Type B pancreatic cell (in vitro differentiated cells): Measurements from ENCODE around the gene FOXD1. TPM values are rescaled to one million over a fixed set of nuclear protein-coding genes. Genes with fewer than 3 reads are reported as not detected.

Experiments
- DNase-seq: peaks from one replicate; pipeline ENCODE4 v3.0.0; 2021; ENCODE audit warnings: mixed read lengths; ENCODE audit not compliant: unreplicated experiment; ENCODE audit errors: extremely low spot score
- H3K27ac Mint-ChIP-seq: 2 replicates; pipeline ENCODE4 v1.8.0; 2021; ENCODE audit warnings: mild to moderate bottlenecking, mixed read lengths
- H3K27me3 Mint-ChIP-seq: 2 replicates; pipeline ENCODE4 v1.8.0; 2021; ENCODE audit warnings: mixed read lengths
- H3K36me3 Mint-ChIP-seq: 2 replicates; pipeline ENCODE4 v1.8.0; 2021; ENCODE audit warnings: mixed read lengths
- H3K4me1 Mint-ChIP-seq: one replicate; pipeline ENCODE4 v1.8.0; 2021; ENCODE audit warnings: mixed read lengths; ENCODE audit not compliant: unreplicated experiment
- H3K4me3 Mint-ChIP-seq: 2 replicates; pipeline ENCODE4 v1.8.0; 2021; ENCODE audit warnings: mild to moderate bottlenecking, mixed read lengths
- H3K9me3 Mint-ChIP-seq: 2 replicates; pipeline ENCODE4 v1.8.0; 2021; ENCODE audit warnings: mixed read lengths
- total RNA-seq: library from RNA; stranded (reverse); gene quantifications from 2 replicates; pipeline ENCODE4 v1.2.1, GENCODE V29; 2021; ENCODE audit warnings: low replicate concordance
- TF ChIP-seq, protein P1 (sequence below): fragments of 200-600 bp; sonication (generic); conservative IDR thresholded peaks from 2 replicates; pipeline ENCODE4 v1.5.0; 2021; ENCODE audit warnings: antibody characterized with exemption, mild to moderate bottlenecking

The FOXD1 gene
- total RNA-seq, 1 donor from 2014 or later = 15.9 TPM

DNA sequence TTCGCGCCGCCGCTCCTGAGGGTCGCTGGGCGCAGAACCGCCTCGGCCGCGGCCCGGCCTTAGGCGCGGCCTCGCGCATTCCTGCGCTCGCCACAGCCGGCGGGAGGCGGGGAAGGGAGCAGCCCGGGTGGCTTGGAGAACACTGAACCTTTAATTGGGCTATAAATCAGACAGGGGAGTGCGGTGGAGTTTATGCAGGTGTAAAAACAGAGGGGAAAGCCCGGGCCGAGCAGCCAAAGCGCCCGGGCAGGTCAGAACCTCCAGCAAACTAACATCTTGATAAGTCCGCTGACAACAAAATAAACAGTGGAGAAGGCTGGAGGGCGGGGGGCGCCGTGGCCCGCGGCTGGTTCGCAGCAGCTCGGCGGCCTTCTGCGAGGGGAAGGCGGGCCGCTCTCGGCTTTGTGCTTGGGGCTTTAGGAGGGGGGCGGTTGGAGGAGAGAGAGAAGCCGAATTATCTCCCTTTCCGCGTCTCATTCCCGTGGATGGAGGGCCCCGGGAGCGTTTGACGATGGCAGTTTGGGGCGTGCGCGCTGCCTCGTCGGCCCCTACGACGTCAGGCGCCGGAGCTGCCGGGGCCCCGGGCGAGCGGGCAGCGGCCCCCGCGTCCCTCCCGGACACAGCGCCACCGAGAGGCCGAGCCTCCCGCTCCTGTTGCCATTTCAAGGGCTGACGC is 11.3 kb downstream of the FOXD1 start:
- Mint-ChIP-seq H3K4me1 (peaks cover 5% of the 10 kb centered on the region), H3K27ac (no peak overlapping the region), H3K27me3 (peaks cover 92% of the 10 kb centered on the region), H3K4me3 (peak overlapping the region; percentile 83), H3K9me3 (no peaks in the 10 kb centered on the region), H3K36me3 (no peaks in the 10 kb centered on the region)
- TF ChIP-seq, protein P1, sequence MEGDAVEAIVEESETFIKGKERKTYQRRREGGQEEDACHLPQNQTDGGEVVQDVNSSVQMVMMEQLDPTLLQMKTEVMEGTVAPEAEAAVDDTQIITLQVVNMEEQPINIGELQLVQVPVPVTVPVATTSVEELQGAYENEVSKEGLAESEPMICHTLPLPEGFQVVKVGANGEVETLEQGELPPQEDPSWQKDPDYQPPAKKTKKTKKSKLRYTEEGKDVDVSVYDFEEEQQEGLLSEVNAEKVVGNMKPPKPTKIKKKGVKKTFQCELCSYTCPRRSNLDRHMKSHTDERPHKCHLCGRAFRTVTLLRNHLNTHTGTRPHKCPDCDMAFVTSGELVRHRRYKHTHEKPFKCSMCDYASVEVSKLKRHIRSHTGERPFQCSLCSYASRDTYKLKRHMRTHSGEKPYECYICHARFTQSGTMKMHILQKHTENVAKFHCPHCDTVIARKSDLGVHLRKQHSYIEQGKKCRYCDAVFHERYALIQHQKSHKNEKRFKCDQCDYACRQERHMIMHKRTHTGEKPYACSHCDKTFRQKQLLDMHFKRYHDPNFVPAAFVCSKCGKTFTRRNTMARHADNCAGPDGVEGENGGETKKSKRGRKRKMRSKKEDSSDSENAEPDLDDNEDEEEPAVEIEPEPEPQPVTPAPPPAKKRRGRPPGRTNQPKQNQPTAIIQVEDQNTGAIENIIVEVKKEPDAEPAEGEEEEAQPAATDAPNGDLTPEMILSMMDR = peak; percentile 64
- DNase-seq = peak; percentile 75

DNA sequence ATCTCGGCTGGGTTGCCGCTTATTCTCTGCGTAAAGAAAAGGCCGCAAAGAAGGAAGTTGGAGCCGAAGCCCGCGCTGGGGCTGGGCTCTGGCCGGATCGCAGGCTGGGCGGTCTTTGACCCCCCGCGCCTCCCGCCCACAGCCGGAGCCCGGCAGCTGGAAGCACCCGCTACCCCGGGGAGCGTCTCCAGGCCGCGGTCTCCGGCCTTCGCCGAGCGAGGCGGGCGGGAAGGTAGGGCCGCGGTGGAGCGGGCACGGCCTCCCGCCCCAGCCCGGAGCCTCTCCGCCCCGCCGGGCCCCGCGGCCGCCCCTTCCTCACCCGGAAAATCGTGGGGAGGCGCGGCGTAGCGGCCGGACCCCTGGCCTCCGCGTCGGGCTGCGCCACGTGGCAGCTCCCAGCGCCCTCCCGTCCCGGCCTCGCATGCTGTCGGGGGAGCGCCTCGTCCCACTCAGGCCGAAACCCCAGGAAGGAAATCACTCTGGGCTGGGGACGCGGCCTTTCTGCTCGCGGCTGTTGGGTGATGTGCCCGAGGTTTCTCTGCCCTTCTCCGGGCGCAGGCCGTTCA is 12.0 kb downstream of the FOXD1 start:
- H3K27me3 Mint-ChIP-seq = peaks cover 90% of the 10 kb centered on the region
- TF ChIP-seq, protein P1 = no peak
- H3K27ac Mint-ChIP-seq = no peak overlapping the region
- no peaks in the 10 kb centered on the region for H3K9me3 Mint-ChIP-seq
- peaks cover 5% of the 10 kb centered on the region for H3K4me1 Mint-ChIP-seq
- H3K4me3 Mint-ChIP-seq = peak overlapping the region; percentile 79
- no peak for DNase-seq
- no peaks in the 10 kb centered on the region for H3K36me3 Mint-ChIP-seq

DNA sequence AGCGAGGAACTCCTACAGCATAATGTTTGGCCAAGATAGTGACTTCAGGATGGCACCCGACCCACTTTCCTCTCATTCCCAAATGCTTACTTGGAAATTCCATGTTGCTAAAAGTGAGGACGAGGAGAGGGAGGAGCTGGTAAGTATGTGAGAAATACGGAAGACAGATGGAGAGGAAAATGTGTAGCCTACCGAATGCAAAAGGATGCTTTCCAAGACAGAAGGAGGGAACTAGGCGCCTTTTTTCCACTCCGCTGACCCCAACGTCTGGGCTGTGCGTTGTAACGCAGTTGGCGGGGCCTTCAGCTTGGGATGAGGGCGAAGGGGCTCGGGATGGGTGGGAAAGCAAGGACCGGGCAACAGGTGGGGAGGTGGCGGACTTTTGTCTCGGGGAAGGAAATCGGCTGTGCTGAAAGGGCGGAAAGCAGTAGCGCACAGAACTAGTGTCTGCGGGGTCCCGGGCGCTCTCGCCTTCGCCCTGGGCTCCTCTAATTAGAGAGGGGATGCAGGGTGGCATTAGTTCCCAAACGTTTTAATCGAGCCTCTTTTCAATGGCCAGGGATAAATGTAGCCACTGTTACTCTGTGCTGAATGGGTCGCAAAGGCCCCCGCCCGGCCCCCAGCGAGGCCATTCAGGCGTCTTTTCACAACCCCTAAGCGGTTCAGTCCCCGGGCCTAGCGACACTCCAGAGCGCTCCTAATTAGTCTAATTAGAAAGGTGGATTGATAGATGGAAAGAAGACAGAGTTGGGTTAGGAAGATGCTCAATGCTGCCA is 12.6 kb downstream of the FOXD1 start:
- H3K9me3 Mint-ChIP-seq = no peaks in the 10 kb centered on the region
- no peak for DNase-seq
- H3K27ac Mint-ChIP-seq = peak overlapping the region; percentile 37
- TF ChIP-seq, protein P1 = no peak
- no peaks in the 10 kb centered on the region for H3K36me3 Mint-ChIP-seq
- H3K4me3 Mint-ChIP-seq = peak overlapping the region; percentile 77
- H3K27me3 Mint-ChIP-seq = peaks cover 88% of the 10 kb centered on the region
- H3K4me1 Mint-ChIP-seq = peaks cover 5% of the 10 kb centered on the region

DNA sequence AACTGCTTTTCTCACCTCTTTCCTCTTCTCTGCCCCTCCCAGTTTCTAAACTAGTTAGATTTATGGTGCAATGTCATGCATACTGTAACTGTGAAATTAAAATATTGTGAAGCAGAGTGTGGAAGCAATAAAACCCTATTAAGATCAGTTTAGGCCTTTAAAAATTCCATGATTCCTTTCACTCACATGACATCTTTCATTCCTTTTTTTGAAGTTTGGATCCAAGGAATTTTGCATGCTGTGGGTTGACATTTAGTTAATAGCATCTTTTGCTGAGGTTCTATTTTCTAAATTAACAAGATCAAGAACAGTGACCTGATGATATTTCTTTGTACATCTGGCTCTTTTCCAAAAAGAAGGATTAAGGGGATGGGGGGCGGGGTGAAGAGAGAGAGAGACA is 13.7 kb downstream of the FOXD1 start:
- no peaks in the 10 kb centered on the region for H3K9me3 Mint-ChIP-seq
- DNase-seq = no peak
- no peak overlapping the region for H3K27ac Mint-ChIP-seq
- TF ChIP-seq, protein P1 = no peak
- H3K4me3 Mint-ChIP-seq = no peak overlapping the region
- peaks cover 86% of the 10 kb centered on the region for H3K27me3 Mint-ChIP-seq
- no peaks in the 10 kb centered on the region for H3K36me3 Mint-ChIP-seq
- peaks cover 5% of the 10 kb centered on the region for H3K4me1 Mint-ChIP-seq

DNA sequence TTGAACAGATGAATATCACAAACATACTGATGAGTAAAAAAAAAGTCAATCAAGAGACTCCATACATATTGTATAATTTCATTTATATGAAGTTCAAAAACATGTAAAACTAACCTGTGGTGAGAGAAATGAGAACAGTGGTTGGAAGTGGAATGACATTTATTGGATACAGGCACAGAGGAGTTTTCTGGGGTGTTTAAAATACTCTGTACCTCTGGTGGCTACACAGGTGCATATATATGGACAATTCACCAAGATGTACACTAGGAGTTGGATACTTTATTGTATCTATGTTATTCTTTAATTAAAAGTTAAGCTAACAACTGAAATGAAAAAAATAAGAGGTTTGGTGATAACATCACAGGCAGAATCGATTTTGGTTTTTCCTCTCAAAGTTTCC is 14.1 kb downstream of the FOXD1 start:
- peaks cover 5% of the 10 kb centered on the region for H3K4me1 Mint-ChIP-seq

More for the DNA sequence above, 14.1 kb downstream of the FOXD1 start:
- Mint-ChIP-seq H3K4me3 (no peak overlapping the region), H3K9me3 (no peaks in the 10 kb centered on the region), H3K36me3 (no peaks in the 10 kb centered on the region), H3K27ac (no peak overlapping the region), H3K27me3 (peaks cover 86% of the 10 kb centered on the region)
- TF ChIP-seq, protein P1 = peak; percentile 55
- no peak for DNase-seq
